Endodermal cell (in vitro differentiated cells): ENCODE results near the gene SNX13. TPM values are rescaled to one million over a fixed set of nuclear protein-coding genes. Genes with fewer than 3 reads are reported as not detected.

ENCODE experiments used
- DNase-seq: peaks from one replicate; pipeline ENCODE4 v3.0.0-alpha.2; 2017
- H3K27ac ChIP-seq: 2 replicates; pipeline ENCODE4 v1.5.1; 2013; ENCODE audit warnings: mild to moderate bottlenecking, low read depth, low read length, moderate library complexity
- H3K27me3 ChIP-seq: 2 replicates; pipeline ENCODE4 v1.6.1; 2013; ENCODE audit warnings: mild to moderate bottlenecking, low read length, moderate library complexity; ENCODE audit not compliant: insufficient read depth, control insufficient read depth, poor library complexity, severe bottlenecking
- H3K36me3 ChIP-seq: 2 replicates; pipeline ENCODE4 v1.7.0; 2013; ENCODE audit warnings: mild to moderate bottlenecking, low read length, moderate library complexity; ENCODE audit not compliant: control insufficient read depth, insufficient read depth
- H3K4me1 ChIP-seq: one replicate; pipeline ENCODE4 v1.7.0; 2013; ENCODE audit warnings: low read length; ENCODE audit not compliant: control insufficient read depth, insufficient read depth
- H3K4me3 ChIP-seq: 2 replicates; pipeline ENCODE4 v1.5.1; 2013; ENCODE audit warnings: mild to moderate bottlenecking, low read length, moderate library complexity
- H3K9ac ChIP-seq: 2 replicates; pipeline ENCODE4 v1.6.1; 2013; ENCODE audit warnings: mild to moderate bottlenecking, low read length, moderate library complexity; ENCODE audit not compliant: poor library complexity, severe bottlenecking; ENCODE audit errors: extremely low read depth
- H3K9me3 ChIP-seq: 2 replicates; pipeline ENCODE4 v1.6.1; 2013; ENCODE audit warnings: mild to moderate bottlenecking, low read length, moderate library complexity; ENCODE audit not compliant: control insufficient read depth
- H3K27ac Mint-ChIP-seq: 2 replicates; pipeline ENCODE4 v1.8.0; 2020; ENCODE audit warnings: mixed read lengths
- H3K27me3 Mint-ChIP-seq: 2 replicates; pipeline ENCODE4 v1.8.0; 2021; ENCODE audit warnings: mild to moderate bottlenecking, mixed read lengths; ENCODE audit not compliant: insufficient read depth
- H3K36me3 Mint-ChIP-seq: 2 replicates; pipeline ENCODE4 v1.8.0; 2020; ENCODE audit warnings: low read depth, mixed read lengths
- H3K4me1 Mint-ChIP-seq: 2 replicates; pipeline ENCODE4 v1.8.0; 2020; ENCODE audit warnings: mixed read lengths
- H3K4me3 Mint-ChIP-seq: 2 replicates; pipeline ENCODE4 v1.8.0; 2020; ENCODE audit warnings: mild to moderate bottlenecking, moderate library complexity, mixed read lengths
- H3K9me3 Mint-ChIP-seq: 2 replicates; pipeline ENCODE4 v1.8.0; 2020; ENCODE audit warnings: mild to moderate bottlenecking, mixed read lengths
- WGBS, 2 experiments: methylation state at CpG; one replicate each; pipeline versions ENCODE4 v1.1.5 to v1.1.7; 2013; ENCODE audit warnings: missing lambda C conversion rate in 2 of 2, mixed read lengths in 1 of 2; ENCODE audit not compliant: insufficient coverage in 1 of 2, insufficient read length in 1 of 2; 5-methylcytosine and 5-hydroxymethylcytosine counted together
- total RNA-seq, 2 donors: library from RNA; stranded (reverse); fragmentation: NEBNext Ultra II Directional in 1 of 2; extraction: Animal tissue kit (Norgen Biotek cat#: 25700) in 1 of 2; gene quantifications; 2 replicates in 1 of 2; 3 replicates in 1 of 2; pipeline ENCODE4 v1.2.1, GENCODE V29; 2021
- TF ChIP-seq, protein P1 (sequence below): fragments of 200-600 bp; sonication (generic); conservative IDR thresholded peaks from 2 replicates; pipeline ENCODE4 v1.5.0; 2021; ENCODE audit warnings: antibody characterized with exemption, mild to moderate bottlenecking

SNX13 gene
- total RNA-seq, 2 donors from 2014 or later: 32.8 to 38.8 TPM

DNA sequence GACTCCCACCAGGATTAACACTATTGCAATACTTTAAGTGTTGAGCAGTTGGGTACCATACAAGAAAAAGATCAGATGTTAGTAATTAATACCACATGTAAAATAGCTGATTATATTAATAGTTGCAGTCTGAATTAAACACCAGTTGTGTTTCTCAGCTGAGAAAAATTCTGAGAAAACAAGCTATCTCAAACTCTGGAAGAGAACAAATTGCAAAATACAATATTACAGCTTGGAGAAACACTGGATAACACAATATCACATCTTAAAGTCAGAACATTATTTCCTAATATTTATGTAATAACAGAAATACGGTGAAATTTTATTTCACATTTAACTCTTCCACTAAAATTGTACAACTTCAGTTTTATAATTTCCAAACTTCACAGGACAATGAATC, 9.2 kb downstream of the SNX13 start:
- no peak overlapping the region for H3K9ac ChIP-seq
- H3K27me3 Mint-ChIP-seq: no peaks in the 10 kb centered on the region
- TF ChIP-seq, protein P1, sequence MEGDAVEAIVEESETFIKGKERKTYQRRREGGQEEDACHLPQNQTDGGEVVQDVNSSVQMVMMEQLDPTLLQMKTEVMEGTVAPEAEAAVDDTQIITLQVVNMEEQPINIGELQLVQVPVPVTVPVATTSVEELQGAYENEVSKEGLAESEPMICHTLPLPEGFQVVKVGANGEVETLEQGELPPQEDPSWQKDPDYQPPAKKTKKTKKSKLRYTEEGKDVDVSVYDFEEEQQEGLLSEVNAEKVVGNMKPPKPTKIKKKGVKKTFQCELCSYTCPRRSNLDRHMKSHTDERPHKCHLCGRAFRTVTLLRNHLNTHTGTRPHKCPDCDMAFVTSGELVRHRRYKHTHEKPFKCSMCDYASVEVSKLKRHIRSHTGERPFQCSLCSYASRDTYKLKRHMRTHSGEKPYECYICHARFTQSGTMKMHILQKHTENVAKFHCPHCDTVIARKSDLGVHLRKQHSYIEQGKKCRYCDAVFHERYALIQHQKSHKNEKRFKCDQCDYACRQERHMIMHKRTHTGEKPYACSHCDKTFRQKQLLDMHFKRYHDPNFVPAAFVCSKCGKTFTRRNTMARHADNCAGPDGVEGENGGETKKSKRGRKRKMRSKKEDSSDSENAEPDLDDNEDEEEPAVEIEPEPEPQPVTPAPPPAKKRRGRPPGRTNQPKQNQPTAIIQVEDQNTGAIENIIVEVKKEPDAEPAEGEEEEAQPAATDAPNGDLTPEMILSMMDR: no peak
- H3K9me3 Mint-ChIP-seq: no peaks in the 10 kb centered on the region
- H3K4me3 Mint-ChIP-seq: no peak overlapping the region
- H3K27ac ChIP-seq: no peak overlapping the region
- no peaks in the 10 kb centered on the region for H3K27me3 ChIP-seq
- no peaks in the 10 kb centered on the region for H3K36me3 Mint-ChIP-seq
- DNase-seq: no peak
- 100% methylated on average over 1 of the region's 1 CpG; no CpG with 5 or more reads in 1 of the 2 experiments for WGBS, 2 experiments
- H3K4me1 ChIP-seq: no peaks in the 10 kb centered on the region
- no peaks in the 10 kb centered on the region for H3K9me3 ChIP-seq
- no peak overlapping the region for H3K27ac Mint-ChIP-seq
- H3K4me3 ChIP-seq: no peak overlapping the region
- H3K36me3 ChIP-seq: no peaks in the 10 kb centered on the region
- peaks cover 10% of the 10 kb centered on the region for H3K4me1 Mint-ChIP-seq

DNA sequence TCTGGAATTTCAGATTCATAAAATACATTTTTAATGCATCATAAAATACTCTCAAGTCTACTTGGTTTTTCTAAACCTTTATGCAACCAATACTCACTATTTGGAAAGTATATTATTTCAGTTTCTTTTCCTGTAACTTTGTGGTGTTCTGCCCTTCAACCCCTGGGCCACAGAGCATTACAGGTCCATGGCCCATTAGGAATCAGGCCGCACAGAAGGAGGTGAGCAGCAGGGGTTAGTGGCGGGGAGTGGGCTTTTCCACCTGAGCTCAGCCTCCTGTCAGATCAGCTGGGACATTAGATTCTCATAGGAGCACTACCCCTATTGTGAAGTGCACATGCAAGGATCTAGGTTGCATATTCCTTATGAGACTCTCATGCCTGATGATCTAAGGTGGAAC, 9.7 kb downstream of the SNX13 start:
- Mint-ChIP-seq H3K4me3 (no peak overlapping the region), H3K27ac (no peak overlapping the region), H3K4me1 (peaks cover 10% of the 10 kb centered on the region), H3K27me3 (no peaks in the 10 kb centered on the region), H3K36me3 (no peaks in the 10 kb centered on the region), H3K9me3 (no peaks in the 10 kb centered on the region)
- no peaks in the 10 kb centered on the region for H3K4me1 ChIP-seq
- H3K9ac ChIP-seq: no peak overlapping the region
- TF ChIP-seq, protein P1: no peak
- H3K9me3 ChIP-seq: no peaks in the 10 kb centered on the region
- H3K36me3 ChIP-seq: no peaks in the 10 kb centered on the region
- 96 to 100% methylated on average over 2 of the region's 2 CpGs for WGBS, 2 experiments
- DNase-seq: no peak
- no peak overlapping the region for H3K27ac ChIP-seq
- no peak overlapping the region for H3K4me3 ChIP-seq
- no peaks in the 10 kb centered on the region for H3K27me3 ChIP-seq

DNA sequence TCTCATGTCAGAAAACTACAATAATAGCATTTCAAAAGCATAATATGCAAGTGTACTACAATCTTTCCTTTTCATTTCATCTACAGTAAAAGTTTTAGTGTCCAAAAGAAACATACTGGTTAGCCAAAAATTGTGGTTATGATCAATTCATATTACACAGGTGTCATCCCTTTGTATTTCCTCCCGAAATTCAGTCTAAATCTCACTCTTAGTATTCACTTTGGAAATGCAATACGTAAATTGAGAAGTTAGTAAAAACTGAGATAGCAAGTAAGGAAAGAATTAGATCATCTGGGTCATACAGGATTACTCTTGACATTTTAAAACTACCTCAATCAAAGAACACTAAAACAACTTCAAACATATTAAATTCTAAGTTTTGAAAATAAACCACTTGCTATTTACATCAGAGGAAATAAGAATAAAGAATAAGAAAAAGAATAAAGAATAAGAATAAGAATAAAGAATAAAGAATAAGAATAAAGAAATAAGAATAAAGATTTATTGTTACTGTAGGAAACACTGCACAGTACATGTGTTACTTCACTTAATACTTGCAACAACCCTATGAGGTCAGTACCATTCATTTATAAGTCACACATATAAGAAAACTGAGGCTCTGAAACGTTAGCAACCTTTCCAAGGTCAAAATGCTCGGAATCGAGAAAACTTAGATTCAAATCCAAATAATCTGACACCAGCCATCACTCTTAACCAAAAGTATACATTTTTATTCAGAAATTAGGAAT, 10.5 kb downstream of the SNX13 start:
- H3K4me1 ChIP-seq: no peaks in the 10 kb centered on the region
- no peaks in the 10 kb centered on the region for H3K9me3 Mint-ChIP-seq
- no peaks in the 10 kb centered on the region for H3K36me3 Mint-ChIP-seq
- H3K9me3 ChIP-seq: no peaks in the 10 kb centered on the region
- H3K4me3 ChIP-seq: no peak overlapping the region
- no peak overlapping the region for H3K27ac Mint-ChIP-seq
- TF ChIP-seq, protein P1: no peak
- H3K36me3 ChIP-seq: no peaks in the 10 kb centered on the region
- H3K27me3 ChIP-seq: no peaks in the 10 kb centered on the region
- H3K9ac ChIP-seq: no peak overlapping the region
- no peak for DNase-seq
- no peaks in the 10 kb centered on the region for H3K27me3 Mint-ChIP-seq
- peaks cover 10% of the 10 kb centered on the region for H3K4me1 Mint-ChIP-seq
- 96% methylated on average over 5 of the region's 5 CpGs; no CpG with 5 or more reads in 1 of the 2 experiments for WGBS, 2 experiments
- no peak overlapping the region for H3K4me3 Mint-ChIP-seq
- H3K27ac ChIP-seq: no peak overlapping the region
